ENCODE measurements around the gene GHRH. TPM values are rescaled to one million over a fixed set of nuclear protein-coding genes. Genes with fewer than 3 reads are reported as not detected.

The GHRH gene
- not detected in 2 replicates for total RNA-seq (2014; rRNA removed; shearing (Covaris generic))

GRCh38 chr20:37261714-37262113 is at the start of gene GHRH:
Gene GHRH (minus strand): TSS chr20:37261814. CDS start chr20:37256889, 4,925 bp downstream.
- DNase-seq (ENCODE audit: low read depth): no peak

GRCh38 chr20:37310951-37311350 is 49.3 kb upstream of the GHRH start:
- DNase-seq (ENCODE audit: low read depth): no peak

GRCh38 chr20:37309936-37310590 is 48.4 kb upstream of the GHRH start:
- no peak for DNase-seq (ENCODE audit: low read depth)

- DNase-seq (ENCODE audit: low read depth): no peak
Observed at GRCh38 chr20:37309290-37309689, 47.7 kb upstream of the GHRH start.

- no peak for DNase-seq (ENCODE audit: low read depth)
Observed at GRCh38 chr20:37308086-37309050, 46.8 kb upstream of the GHRH start.

GRCh38 chr20:37305839-37306238 is 44.2 kb upstream of the GHRH start:
- no peak for DNase-seq (ENCODE audit: low read depth)

GRCh38 chr20:37305079-37305478 is 43.5 kb upstream of the GHRH start:
- DNase-seq (ENCODE audit: low read depth): no peak

- DNase-seq (ENCODE audit: low read depth): no peak
Observed at GRCh38 chr20:37303637-37304036, 42.0 kb upstream of the GHRH start.

- DNase-seq (ENCODE audit: low read depth): no peak
Observed at GRCh38 chr20:37302981-37303380, 41.4 kb upstream of the GHRH start.

GRCh38 chr20:37301558-37301957 is 39.9 kb upstream of the GHRH start:
- DNase-seq (ENCODE audit: low read depth): no peak

- DNase-seq (ENCODE audit: low read depth): no peak
Observed at GRCh38 chr20:37301120-37301519, 39.5 kb upstream of the GHRH start.

- peak; percentile 44 for DNase-seq (ENCODE audit: low read depth)
Observed at GRCh38 chr20:37299718-37300528, 38.3 kb upstream of the GHRH start.

- DNase-seq (ENCODE audit: low read depth): peak; percentile 72
Observed at GRCh38 chr20:37298190-37298939, 36.8 kb upstream of the GHRH start.

GRCh38 chr20:37297066-37297736 is 35.6 kb upstream of the GHRH start:
- peak; percentile 98 for DNase-seq (ENCODE audit: low read depth)

GRCh38 chr20:37296371-37296770 is 34.8 kb upstream of the GHRH start:
- peak; percentile 50 for DNase-seq (ENCODE audit: low read depth)

GRCh38 chr20:37295595-37295994 is 34.0 kb upstream of the GHRH start:
- peak; percentile 66 for DNase-seq (ENCODE audit: low read depth)

- peak; percentile 100 for DNase-seq (ENCODE audit: low read depth)
Observed at GRCh38 chr20:37295001-37295400, 33.4 kb upstream of the GHRH start.

GRCh38 chr20:37294262-37294981 is 32.8 kb upstream of the GHRH start:
- peak; percentile 44 for DNase-seq (ENCODE audit: low read depth)

GRCh38 chr20:37293301-37293943 is 31.8 kb upstream of the GHRH start:
- no peak for DNase-seq (ENCODE audit: low read depth)

All from M059J (cell line).